ENCODE results near the gene SLC29A4.

Gene SLC29A4

GRCh38 chr7:5348134-5349004 is 65.6 kb downstream of the SLC29A4 start:
- TF ChIP-seq TAF1 (IDR thresholded peaks at IDR 0.05; ENCODE audit: borderline replicate concordance, low read depth, low read length) (no peak), POLR2AphosphoS5 (IDR thresholded peaks at IDR 0.05; ENCODE audit: low read depth, low read length) (no peak), POLR2A (IDR thresholded peaks at IDR 0.05; ENCODE audit: low read depth, low read length) (no peak)
- FAIRE-seq (no peak), DNase-seq (ENCODE audit: insufficient read length) (no peak)

GRCh38 chr7:5349005-5349380 is 66.2 kb downstream of the SLC29A4 start:
- DNase-seq (ENCODE audit: insufficient read length) (no peak), FAIRE-seq (no peak)
- TF ChIP-seq POLR2AphosphoS5 (IDR thresholded peaks at IDR 0.05; ENCODE audit: low read depth, low read length) (no peak), POLR2A (IDR thresholded peaks at IDR 0.05; ENCODE audit: low read depth, low read length) (no peak), TAF1 (IDR thresholded peaks at IDR 0.05; ENCODE audit: borderline replicate concordance, low read depth, low read length) (no peak)

DNA sequence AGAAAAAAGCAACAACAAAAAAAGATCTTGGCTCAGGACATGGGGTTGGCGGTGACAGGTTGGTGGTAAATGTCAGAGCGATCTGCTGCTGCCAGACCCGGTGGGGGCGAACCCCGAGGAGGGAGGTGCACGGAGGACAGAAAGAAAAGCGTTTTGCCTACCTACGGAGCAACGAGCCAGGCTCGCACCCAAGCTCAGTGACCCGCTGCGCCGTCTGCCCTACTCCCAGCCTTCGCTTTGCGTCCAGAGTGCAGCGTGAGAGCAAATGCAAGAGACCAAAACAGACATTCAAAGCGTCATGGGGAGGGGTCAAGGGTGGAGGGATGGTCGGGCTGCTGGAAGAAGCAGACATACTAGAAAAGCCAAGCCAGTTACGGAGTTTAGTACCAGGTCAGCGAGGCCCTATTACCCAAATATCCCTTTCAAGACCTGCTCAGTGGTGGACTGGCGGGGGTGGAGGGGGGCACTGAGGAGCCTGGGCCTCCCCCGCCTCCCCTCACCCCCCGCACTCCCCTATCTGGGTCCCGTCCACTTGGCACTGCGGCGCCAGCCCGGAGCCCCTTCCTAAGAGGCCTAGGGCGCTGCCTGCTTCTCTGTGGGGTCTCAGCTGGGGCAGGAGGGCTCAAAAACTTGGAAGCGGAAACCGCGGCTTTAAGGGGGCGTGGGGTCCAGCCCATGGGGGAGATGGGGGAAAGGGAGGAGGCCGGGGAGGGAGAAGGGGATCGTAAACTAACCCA is 66.9 kb downstream of the SLC29A4 start:
- TF ChIP-seq TAF1 (IDR thresholded peaks at IDR 0.05; ENCODE audit: borderline replicate concordance, low read depth, low read length), result no peak
- no peak for TF ChIP-seq POLR2A (IDR thresholded peaks at IDR 0.05; ENCODE audit: low read depth, low read length)
- no peak for TF ChIP-seq POLR2AphosphoS5 (IDR thresholded peaks at IDR 0.05; ENCODE audit: low read depth, low read length)
- FAIRE-seq (no peak), DNase-seq (ENCODE audit: insufficient read length) (no peak)

DNA sequence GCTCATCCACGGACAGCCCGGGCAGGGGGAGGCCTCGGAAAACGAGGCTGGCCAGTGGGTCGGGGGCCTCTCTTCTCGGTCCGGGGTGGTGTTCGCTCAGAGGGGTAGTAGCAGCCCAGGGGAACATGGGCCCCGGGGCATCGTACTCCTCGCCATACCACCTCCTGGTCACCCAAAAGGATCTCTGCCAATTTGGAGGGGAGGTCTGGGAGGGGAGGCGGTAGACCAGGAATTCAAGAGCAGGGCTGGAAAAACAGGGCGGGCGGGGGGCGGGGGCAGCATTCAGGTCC is 67.4 kb downstream of the SLC29A4 start:
- FAIRE-seq (no peak), DNase-seq (ENCODE audit: insufficient read length) (no peak)
- TF ChIP-seq POLR2A (IDR thresholded peaks at IDR 0.05; ENCODE audit: low read depth, low read length) (no peak), TAF1 (IDR thresholded peaks at IDR 0.05; ENCODE audit: borderline replicate concordance, low read depth, low read length) (no peak), POLR2AphosphoS5 (IDR thresholded peaks at IDR 0.05; ENCODE audit: low read depth, low read length) (no peak)

DNA sequence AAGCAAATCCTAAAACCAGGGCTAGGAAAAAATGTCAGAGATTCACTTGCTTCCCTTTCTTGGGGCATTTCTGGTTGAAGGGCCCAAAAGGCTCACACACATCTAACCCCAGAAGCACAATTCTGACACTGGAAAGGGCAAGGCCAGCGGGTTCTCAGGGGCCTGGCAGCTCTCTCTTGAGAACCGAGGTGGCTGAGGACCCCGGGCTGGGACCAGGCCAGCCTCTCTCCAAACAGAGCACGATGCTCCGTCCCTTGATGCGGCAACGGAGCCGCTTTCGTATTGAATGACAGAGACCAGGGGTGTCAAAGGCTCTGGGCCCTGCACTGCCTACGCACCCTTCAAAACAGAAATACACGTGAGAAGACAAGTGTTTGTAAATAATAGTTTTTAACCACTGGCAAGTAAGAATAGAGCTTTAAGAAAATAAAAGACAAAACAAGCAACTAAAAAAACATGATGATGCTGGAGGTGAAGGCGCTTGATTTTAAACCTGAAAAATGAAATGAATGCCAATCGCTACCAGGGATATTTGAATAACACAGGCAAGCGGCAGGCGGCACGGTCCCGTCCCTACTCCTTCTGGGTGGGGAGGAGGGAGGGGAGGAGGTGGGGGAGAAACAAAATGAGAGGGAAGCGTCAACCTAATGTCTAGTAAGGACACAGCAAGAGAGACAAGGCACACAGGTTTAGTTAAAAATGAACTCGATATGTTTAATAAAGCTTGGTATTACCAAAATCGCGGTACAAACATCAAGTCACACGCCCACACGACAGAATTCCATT is 68.0 kb downstream of the SLC29A4 start:
- TF ChIP-seq TAF1 (IDR thresholded peaks at IDR 0.05; ENCODE audit: borderline replicate concordance, low read depth, low read length) (no peak), POLR2A (IDR thresholded peaks at IDR 0.05; ENCODE audit: low read depth, low read length) (no peak), POLR2AphosphoS5 (IDR thresholded peaks at IDR 0.05; ENCODE audit: low read depth, low read length) (no peak)
- FAIRE-seq (no peak), DNase-seq (ENCODE audit: insufficient read length) (no peak)

DNA sequence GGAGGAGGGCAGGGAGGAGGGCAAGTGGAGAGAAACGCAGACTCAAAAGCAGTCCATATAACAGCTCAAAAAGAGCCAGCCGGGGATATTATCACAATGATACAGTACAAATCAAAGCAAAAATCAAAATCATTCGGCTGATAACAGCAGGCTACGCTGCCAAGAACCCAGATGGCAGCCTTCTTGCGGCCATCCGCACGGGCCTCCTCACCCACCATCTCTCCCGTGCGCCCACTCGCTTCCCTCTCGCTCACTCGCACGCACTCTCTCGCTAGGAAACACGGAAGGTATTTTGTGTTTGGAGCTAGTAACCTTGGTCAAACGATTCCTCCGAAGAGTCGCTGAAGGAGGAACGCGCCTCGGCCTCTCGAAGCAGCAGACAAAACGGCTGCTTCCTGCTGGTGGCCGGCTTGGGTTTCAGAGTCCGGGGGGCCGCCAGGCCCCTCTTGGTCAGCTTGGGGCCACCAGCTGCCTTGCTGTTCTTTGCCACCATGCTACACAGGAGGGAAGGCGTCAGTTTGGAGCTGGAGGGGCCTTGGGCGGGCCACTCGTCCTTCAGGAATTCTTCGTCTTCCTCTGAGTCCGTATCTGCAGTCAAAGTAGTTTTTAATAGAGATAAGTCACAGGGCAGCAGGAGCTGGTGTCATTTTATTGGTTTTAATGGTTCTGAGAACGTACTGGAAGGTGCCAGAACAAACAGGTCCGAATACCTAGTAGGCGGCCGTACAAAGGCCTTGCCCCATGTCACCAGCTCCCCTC is 68.9 kb downstream of the SLC29A4 start:
- DNase-seq (ENCODE audit: insufficient read length) (no peak), FAIRE-seq (no peak)
- TF ChIP-seq POLR2A (IDR thresholded peaks at IDR 0.05; ENCODE audit: low read depth, low read length) (no peak), POLR2AphosphoS5 (IDR thresholded peaks at IDR 0.05; ENCODE audit: low read depth, low read length) (no peak), TAF1 (IDR thresholded peaks at IDR 0.05; ENCODE audit: borderline replicate concordance, low read depth, low read length) (no peak)

DNA sequence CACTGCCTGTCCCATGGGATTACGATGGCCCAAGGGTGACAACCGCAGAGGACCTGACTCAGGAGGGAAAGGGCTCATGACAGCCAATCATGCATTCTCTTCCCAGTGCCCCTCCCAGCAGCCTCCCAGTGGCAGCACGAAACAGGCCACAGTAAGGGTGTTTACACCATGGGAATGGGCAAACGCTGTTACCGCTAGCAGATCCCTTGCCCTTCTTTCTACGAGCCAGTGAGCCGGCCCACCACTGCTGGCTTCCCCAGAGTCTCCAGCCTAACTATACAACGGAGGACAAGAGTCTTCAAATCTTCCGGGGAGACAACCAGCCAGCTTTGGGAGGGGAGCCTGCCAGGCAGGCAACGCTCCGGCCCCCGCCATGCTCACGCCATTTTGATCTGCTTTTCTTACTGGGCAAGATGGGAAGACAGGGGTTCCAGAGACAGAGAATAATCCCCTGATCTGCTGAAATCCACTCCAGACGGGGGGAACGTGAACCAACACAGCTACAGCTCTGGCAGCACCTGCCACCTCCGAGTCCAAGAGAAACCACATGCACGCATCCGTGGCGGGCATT is 69.8 kb downstream of the SLC29A4 start:
- no peak for TF ChIP-seq POLR2A (IDR thresholded peaks at IDR 0.05; ENCODE audit: low read depth, low read length)
- no peak for TF ChIP-seq POLR2AphosphoS5 (IDR thresholded peaks at IDR 0.05; ENCODE audit: low read depth, low read length)
- TF ChIP-seq TAF1 (IDR thresholded peaks at IDR 0.05; ENCODE audit: borderline replicate concordance, low read depth, low read length), result no peak

DNA sequence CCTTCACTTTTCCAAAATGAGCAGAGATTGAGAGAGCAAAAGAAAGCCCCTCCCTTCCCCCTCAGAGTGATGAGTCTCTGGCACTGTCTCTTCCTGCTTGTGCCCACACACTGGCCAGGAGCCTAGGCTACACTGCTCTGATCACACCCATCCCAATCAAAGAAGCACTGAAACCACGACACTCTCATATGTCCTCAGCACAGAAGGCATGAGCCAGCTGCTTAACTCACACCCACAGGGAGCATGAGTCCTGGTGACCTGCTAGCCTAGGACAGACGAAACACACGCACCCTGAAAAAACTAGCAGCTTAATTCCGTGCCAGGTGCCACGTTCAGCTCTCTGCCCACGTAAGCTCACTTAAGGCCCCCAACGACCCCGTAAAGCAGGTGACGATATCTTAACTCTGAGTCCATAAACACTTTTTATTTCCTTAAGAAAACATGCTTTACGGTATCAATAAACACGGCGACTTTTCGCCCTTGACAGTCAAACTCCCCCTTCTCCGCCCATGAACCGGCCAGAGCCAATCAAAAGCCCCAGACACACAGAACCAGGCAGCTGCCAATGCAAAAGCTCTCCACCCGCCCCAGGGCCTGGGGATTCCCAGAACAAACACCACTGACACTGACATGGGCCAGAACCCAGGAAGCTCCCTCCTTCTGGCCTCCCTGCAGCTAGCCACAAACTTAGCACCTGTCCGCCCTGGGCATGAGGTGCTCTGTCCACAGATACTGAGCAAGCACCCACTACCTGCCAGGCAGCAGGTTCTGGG is 71.9 kb downstream of the SLC29A4 start:
- FAIRE-seq, result no peak
- no peak for DNase-seq (ENCODE audit: insufficient read length)
- TF ChIP-seq POLR2A (IDR thresholded peaks at IDR 0.05; ENCODE audit: low read depth, low read length) (no peak), POLR2AphosphoS5 (IDR thresholded peaks at IDR 0.05; ENCODE audit: low read depth, low read length) (no peak), TAF1 (IDR thresholded peaks at IDR 0.05; ENCODE audit: borderline replicate concordance, low read depth, low read length) (no peak)

More for the DNA sequence above, 69.8 kb downstream of the SLC29A4 start:
- DNase-seq (ENCODE audit: insufficient read length) (no peak), FAIRE-seq (no peak)
